GM21529 (cell line): ENCODE data around the gene DKC1.

Source experiments
- ATAC-seq: cut with Tn5 transposase; IDR thresholded peaks from one replicate; pipeline ENCODE4 v1.9.1; 2021; ENCODE audit not compliant: unreplicated experiment

The DKC1 gene

DNA sequence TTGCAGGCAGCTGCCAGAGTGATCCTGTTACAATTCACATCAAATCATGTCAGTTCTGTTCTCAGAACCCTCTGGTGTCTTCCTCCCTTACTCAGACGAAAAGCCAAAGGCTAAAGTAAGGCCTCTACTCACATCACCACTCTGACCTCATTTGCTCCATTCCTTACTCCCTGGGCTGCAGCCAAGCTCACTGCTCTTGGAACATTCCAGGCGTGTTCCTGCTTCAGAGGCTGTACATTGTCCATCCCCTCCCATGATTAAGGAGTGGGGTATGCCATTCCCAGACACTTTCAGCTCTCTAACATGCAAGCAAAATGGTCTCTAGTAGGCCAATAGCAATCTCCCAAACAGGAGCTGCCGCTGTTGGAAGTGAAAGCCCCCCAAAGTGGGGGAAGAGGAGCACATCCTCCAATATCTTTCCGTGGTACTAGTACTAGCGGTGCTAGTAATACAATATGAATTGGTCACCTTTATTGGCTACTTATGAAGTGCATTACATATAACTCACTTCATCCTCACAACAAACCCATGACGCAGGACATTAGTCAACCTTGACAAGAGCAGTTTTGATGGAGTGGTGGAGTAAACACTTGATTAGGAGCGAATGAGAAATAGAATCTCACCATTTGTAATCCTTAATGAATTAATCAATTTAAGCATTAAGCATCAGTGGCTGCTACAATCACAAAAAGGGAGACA is 26.8 kb upstream of the DKC1 start:
- ATAC-seq, result no peak

DNA sequence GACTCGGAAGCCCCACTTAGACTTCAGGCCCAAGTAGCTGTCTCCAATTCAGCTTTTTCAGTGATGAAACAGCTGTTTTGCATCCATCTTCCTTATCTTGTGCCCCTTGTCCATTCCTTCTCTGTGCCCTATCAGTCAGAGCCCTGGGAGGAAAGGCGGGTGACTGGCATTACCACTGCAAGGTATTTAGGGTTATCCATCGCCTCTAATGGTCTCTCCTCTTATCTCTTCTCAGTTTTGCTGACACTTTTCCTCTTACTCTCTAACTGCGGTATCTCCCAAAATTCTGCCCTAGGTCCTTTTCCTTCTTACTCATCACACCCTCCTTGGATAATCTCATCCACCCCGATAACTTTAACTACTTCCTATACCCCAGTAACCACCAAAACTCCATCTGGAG is 25.5 kb upstream of the DKC1 start:
- ATAC-seq, result no peak

DNA sequence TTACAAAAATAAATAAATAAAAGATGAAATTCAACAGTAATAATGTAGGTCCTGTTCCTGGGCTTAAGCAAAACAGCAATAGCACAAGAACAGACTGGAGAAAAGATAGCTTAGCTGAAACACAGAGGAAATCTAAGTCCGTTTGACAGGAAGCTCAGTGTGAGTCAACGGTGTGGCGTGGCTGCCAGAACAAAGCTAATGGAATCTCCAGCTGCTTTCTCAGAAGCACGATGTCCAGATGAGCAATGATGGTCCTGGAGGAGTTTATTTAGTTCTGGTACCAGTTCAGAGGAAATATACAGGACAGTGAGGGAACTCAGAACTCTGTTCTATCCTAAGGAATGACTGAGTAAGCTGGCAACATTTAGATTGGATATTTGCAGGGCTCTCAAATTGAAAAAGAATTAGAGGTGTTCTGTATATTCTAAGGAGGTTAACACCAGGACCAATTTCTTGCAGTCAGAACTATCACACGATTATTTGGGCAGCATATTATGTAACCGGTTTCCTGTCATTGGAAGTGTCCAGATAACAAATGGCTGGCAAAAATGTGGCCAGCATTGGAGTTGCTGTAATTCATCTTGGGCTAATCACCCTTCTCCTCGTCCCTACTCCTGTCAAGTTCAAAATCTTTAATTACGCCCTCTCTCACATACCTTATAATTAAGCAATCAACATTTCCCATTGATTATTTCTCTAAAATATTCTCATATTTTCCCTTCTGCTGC is 24.5 kb upstream of the DKC1 start:
- ATAC-seq, result no peak

DNA sequence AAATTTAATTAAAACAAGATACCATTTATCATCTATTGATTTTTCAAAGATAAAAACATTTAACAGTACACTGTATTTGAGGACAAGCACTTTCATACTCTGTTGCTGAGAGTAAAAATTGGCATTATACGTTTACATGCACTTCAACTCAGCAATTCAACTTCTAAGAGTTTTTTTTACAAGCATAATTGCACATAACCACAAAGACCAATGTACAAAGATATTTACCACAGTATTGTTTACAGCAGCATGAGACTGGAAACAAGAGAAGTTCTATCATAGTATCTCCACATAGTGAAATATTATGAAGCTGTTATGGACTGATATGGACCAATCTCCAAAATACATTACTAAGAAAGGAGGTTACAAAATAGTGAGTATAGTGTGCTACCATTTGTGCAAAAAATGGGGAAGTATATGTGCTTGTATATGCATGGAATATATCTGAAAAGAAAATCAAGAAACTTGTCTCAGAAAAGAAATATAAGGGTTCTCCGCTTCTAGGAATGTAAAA is 22.7 kb upstream of the DKC1 start:
- no peak for ATAC-seq

DNA sequence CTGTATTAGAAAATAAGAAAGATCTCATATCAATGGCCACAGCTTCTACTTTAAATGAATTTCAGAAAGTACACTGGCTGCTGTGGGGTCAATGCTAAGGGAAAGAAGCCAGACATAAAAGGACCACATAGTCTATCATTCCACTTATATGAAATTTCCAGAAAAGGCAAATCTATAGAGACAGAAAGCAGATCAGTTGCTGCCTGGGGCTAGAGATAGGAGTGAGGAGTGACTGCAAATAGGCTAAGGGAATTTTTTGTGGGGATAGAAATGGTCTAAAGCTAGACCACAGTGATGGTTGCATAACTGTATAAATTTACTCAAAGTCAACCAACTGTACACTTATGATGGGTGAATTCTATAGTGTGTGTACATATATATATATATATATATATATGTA is 20.1 kb upstream of the DKC1 start:
- ATAC-seq, result no peak

DNA sequence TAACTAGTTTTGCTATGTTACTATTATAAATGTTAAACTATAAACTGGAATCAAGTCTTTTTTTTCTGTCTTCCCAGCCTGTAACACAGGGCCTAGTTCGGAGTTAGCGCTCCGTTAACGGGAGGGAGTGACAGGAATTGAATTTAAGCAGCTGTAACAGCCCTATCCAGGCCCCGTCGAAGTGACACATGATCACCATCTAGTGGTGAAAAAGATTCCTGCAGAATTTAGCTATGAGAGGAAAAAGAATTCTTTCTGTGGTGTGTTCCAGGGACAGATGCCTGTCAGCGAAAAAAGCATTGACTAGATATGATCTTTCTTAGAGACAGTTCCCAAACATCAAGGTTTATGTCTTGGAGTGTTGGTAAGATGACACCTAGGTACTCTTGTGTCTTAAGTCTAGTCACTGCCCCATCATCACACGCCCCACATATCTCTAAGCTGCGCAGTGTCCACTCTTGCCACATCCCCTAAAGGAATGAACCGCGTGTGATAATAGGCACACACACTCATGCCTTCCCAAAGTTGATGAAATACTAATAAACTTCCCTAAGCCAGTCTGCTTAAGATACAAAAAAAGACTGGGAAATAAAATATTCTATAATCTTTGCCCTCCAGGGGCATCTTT is 13.8 kb upstream of the DKC1 start:
- peak; percentile 62 for ATAC-seq

DNA sequence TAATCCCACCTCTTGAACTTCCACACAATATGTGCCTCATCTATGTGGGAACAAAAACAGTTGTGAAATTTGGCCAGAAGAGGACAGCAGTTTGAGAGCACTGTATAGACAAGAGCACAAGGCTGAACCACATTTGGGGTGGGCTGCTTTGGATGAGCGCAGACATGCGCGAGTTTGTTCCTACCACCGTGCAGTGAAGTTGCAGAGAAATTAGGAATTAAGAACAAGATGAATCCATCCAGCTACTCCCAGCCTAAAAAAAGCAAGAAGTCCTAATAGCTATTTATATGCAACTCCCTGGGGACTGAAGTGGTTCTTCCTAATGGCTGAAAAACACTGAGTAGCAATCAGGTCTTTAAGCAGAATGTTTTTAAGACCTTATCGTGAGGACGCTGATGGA is 12.8 kb upstream of the DKC1 start:
- no peak for ATAC-seq

DNA sequence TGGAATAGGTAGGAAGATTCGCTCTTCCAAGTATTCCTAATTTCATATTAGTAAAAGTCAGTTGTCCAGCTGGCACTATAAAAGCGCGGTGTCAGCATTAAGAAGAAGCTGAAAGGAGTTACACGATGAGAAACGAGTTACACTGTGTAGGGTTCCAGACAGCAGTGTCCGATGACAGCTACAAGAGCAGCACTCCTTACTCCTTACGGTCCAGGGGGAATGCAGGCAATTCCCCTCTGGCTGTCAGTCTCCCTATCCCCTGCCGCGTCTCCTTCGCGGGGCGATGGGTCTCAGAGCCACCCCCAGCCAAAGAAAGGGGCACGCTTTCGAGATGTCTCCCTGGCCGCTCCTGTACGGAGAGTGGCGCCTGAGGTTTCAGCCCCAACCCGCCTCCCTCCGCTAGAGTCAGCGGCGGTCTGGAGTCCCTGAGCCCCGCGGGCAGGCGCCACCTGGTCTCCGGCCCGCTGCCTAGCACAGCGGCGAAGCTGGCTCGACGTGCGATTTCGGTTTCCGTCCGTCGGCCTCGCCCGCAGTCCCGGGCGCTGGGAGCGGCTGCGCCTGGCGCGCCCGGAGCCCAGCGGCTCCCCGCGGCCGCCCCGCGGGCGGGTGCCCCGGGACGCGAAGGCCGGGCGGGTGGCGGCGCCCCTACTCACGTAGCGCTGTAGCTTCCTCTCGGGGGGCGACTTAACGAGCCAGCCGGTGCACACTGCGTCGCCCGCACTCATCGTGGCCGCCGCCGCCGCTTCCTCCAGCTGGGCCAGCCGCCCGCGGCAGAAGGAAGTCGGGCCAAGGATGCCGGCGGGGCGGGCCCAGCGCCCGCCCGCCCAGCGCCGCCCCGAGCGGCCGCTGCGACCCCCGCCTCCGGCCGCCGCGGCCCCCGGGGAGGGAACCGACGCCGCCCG is 12.1 kb upstream of the DKC1 start, which contains the start of gene GAB3:
GAB3 (minus strand) TSS at position 777 of the 902 bp plus-strand sequence; CDS start at position 725, 52 bp downstream.
- peak; percentile 58 for ATAC-seq

DNA sequence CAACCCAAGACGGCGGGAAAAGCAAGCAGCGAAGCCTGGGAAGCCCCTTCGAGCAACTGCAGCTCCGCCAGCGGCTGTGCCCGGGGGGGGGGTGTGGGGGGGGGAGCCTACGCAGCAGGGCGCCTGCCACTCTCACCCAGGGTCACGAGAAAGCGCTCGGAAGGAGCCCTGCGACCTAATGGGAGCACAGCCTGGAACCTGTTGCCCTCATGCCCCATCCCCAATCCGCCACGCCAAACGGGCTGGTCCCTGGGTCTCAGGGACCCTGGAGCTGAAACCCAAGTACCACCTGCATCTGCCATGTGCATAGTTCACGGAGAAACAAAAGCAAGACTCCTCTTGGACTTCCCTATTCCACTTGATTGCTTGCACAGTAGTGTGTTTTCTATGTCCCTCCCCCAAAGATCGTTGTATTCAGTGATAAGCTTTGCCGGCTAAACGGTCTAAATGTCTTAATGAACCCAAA is 11.4 kb upstream of the DKC1 start:
- no peak for ATAC-seq

DNA sequence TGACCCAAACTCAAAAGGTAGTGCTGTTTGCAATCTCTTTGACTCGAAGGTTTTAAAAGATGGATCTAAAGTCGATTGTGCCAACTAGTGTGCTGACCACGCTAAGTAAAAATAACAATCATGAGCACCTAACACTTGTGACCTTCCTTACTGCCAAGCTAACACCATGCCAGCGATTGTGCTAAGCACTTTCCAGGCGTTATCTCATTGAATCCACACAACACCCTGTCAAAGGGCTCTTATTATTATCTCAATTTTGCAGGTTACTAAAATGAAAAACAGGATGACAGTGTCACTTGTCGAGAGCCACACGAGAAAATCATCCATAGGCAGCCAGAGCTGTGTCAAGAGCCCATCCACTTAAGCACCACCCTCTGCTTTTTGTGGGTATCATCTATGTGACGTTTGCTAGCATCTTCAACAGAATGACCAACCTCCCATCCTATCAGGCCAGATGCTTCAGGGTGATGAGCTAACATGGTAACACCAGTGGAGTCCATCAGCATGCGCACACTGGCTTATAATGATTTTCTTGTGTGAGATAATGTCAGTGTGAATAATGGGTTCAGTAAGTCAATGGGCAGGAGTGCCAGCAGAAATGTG is 10.9 kb upstream of the DKC1 start:
- ATAC-seq, result no peak

DNA sequence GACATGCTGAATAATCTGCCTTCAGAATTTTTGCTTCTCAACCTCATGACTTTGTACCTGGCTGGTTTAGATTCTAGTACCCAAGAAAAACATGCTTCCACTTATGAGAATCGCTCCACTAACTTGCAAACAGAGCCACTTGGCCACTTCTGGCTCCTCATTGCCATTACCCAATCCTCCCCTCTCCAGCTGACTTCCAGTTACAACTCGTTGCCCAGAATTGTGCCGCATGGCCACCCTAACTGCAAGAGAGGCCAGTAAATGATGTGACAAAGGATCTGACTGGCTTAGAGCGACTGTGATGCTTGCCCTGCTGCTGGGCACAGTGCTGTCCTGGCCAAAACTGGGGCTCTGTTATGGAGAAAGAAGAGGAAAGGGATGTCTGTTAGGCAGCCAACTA is 4.0 kb upstream of the DKC1 start:
- no peak for ATAC-seq

DNA sequence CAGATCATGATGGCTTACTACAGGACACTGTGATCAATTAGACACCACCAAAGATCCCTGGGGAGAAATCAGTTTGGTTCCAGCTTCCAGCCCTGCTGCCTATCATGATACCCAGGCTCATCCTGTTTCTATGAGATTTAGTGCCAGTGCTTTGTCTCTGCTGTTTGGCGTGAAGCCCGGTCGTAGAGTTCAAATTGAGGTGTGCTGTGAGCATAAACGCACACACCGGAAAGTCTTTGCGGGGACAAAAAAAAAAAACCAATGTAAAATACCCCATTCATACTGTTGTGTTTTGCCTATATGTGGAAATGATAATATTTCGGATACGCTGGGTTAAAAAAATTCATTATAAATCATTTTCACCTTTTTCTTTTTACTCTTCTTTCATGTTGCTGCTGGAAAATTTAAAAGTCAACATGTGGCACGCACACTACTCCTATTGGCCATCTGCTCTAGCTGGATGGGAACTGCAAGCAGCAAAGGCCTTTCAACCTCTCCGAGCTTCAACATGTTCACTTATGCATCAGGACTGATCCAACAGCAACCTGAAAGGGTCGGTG is 607 bp upstream of the DKC1 start:
- no peak for ATAC-seq

DNA sequence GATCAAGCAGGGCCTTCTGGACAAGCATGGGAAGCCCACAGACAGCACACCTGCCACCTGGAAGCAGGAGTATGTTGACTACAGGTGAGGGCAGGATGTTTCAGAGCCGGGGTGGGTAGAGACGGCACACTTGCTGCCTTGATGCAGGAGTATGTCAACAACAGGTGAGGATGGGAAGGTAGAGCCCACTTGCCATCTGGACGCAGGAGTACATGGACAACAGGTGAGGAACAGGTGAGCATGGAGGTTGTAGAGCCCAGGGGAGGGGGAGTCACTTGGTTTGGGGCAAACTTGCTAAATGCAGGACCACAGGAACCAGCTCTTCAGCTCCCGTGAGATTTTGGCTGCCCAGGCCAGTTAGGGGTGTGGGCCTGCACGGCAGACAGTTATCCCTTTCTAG is 12.0 kb downstream of the DKC1 start:
- ATAC-seq, result no peak

DNA sequence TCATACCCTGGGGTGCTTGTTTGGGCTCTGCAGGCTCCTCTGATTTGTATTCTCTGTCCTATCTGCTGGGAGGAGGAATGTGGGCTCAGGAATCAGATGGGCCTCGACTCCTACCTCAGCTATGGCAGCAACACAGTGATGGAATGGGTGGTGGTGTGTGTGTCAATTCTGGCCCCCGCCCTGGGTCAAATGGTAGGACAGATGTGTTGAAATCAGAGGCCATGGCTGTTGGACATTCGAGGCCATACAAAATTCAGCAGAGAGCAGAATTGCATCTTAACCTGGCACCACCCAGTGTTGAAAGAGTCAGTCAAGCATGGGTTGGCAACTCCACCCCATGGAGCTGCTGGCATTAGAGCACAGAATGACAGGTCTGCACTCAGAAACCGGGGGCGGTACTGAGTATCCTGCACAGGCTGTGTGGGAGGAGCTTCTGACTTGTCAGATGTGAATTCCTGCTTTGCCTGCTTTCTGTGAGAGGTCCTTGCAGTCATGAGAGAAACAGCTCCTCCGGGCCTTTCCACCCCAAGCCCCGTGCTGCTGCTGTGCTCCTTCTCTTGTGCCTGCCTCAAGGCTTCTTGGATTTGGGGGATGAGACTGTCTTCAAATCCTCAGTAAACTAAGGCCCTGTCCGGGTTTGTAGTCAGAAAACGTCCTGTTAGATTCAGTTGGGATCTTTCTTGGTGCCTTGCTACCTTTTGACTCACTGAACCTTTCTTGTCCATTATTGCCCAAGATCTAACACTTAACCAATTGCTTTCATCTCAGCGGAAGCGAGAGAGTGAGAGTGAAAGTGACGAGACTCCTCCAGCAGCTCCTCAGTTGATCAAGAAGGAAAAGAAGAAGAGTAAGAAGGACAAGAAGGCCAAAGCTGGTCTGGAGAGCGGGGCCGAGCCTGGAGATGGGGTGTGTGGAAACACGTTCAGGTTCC is 13.0 kb downstream of the DKC1 start:
- no peak for ATAC-seq

DNA sequence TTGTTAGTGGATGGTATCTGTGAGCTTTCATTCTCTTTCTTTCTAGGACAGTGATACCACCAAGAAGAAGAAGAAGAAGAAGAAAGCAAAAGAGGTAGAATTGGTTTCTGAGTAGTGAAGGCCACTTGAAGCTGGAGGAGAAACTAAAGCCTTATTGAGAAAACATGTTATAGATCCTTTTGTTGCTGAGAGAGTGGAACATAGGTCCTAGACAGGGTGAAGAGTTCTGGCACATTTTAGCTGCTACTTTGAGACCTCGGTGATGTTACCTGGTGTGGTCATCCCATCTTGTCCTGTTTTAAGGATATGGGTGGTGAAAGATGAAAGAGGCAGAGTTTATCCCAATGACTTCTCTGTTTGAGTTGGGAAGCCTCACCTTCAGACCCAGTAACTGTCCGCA is 14.1 kb downstream of the DKC1 start:
- ATAC-seq, result no peak

DNA sequence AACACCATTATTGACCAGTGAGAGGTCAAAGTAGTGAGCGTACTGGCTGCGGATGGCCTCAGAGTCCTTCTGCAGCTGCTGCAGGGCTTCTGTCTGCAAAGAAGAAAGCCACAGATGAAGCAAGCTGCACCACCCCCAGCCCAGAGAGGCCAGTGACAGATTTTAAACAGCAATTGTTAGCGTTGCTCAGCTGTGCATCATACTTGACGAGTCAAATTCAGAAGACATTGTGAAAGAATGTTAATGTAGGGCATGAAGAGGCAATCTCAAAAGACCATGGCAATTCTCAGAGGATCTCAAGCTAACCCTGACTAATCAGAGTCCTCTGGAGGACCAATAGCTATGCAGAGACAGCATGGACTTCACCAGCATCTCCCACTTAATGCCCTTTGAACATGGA is 16.6 kb downstream of the DKC1 start:
- no peak for ATAC-seq

DNA sequence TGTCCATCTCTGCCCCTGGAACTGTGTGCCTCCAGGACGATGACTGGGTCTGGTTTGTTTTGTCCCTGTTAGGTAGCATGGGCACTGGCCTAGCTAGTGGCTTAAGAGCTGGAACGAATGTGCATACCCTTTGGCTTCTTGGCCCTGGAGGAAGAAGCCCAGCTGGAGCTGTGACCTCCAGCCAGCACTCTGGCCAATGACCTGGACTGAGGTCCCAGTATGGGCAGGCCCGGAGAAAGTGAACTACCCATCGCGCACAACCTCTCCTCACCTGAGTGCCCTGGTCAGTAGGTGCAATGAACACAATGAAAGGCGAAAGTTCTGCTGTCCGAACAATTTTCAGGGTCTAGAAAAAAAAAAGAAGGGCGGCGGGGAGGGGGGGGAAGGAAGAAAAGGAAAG is 18.3 kb downstream of the DKC1 start:
- ATAC-seq, result no peak

DNA sequence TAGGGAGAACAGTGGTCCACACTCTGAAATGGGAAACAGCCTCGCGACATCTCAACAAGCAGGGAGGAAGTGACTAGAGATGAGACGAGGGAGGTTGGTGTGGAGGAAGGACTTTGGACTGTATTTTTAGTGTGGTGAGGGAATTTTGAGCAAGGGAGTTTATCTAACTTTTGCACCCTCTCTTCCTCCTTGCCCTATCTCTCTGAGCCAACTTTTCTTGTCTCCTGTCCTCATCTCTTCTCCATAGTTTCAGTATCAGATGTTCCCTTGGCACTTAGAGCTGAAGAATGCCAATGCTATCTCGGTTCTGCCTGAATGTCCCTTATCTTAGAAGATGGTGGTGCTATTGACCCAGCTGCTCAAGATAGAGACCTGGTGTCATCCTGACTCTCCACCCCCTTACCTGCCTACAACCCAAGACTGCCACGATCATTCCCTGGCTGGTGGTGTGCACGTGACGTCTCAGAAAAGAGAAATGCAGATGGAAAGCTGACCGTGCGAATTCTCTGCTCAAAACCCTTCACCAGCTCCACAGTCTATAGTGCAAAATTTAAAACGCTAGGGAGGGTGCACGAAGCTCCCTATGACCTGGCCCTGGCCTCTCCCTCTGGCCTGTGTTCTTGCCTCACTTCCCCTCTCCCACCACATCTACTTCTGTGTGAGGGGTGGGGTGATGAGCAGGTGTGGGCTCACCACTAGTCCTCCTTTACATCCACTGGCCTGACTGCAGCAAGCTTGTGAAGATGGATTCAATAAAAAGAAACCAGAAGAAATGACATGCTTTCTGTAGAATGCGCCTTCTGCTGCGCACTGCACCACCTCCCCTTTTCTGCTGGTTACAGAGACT is 21.7 kb downstream of the DKC1 start:
- ATAC-seq, result no peak
